H1 (cell line): ENCODE measurements around the gene IL1RAPL1. TPM values are rescaled to one million over a fixed set of nuclear protein-coding genes. Genes with fewer than 3 reads are reported as not detected.

Experiments
- CTCF ChIA-PET: fragments of 300-600 bp; sonication (Branson Sonifier 250); formaldehyde crosslinking; loops from one replicate; lab custom pipeline; 2021; ENCODE audit not compliant: partially characterized antibody; lab: Charles Lee
- POLR2A ChIA-PET: fragments of 300-600 bp; sonication (Branson Sonifier 250); formaldehyde crosslinking; loops from one replicate; lab custom pipeline; 2021; ENCODE audit warnings: inconsistent platforms; ENCODE audit not compliant: partially characterized antibody; lab: Charles Lee
- DNase-seq, 2 experiments: peaks; one replicate each; pipeline versions ENCODE4 v3.0.0 to v3.0.0-alpha.2; 2010 to 2022; ENCODE audit warnings: low spot score in 2 of 2, low read depth in 1 of 2, mixed read lengths in 1 of 2
- FAIRE-seq: peaks from 2 replicates; lab custom pipeline; 2011; peaks lifted over from hg19 to GRCh38; lab: Jason Lieb, UNC
- H2AFZ ChIP-seq: 2 replicates; pipeline ENCODE4 v1.8.1; 2012; ENCODE audit warnings: low read length, inconsistent platforms
- H2AK5ac ChIP-seq: 2 replicates; pipeline ENCODE4 v1.6.1; 2013; ENCODE audit warnings: low read depth, low read length
- H2BK120ac ChIP-seq: replicated peaks from 2 replicates; pipeline ENCODE3; 2013; ENCODE audit warnings: low read depth, low read length, inconsistent platforms
- H2BK12ac ChIP-seq: 2 replicates; pipeline ENCODE4 v1.6.1; 2013; ENCODE audit warnings: low read depth, low read length
- H2BK15ac ChIP-seq: 2 replicates; pipeline ENCODE4 v1.6.1; 2013; ENCODE audit warnings: low read length
- H2BK20ac ChIP-seq: 2 replicates; pipeline ENCODE4 v1.6.1; 2013; ENCODE audit warnings: low read length
- H2BK5ac ChIP-seq: 2 replicates; pipeline ENCODE4 v1.6.1; 2013; ENCODE audit warnings: low read depth, low read length
- H3K14ac ChIP-seq: 2 replicates; pipeline ENCODE4 v1.6.1; 2013; ENCODE audit warnings: inconsistent platforms; ENCODE audit not compliant: insufficient read length
- H3K18ac ChIP-seq: 2 replicates; pipeline ENCODE4 v1.6.1; 2013; ENCODE audit warnings: low read length; ENCODE audit errors: extremely low read depth
- H3K23ac ChIP-seq: 2 replicates; pipeline ENCODE4 v1.6.1; 2013; ENCODE audit warnings: inconsistent platforms; ENCODE audit not compliant: insufficient read length
- H3K23me2 ChIP-seq: 2 replicates; pipeline ENCODE4 v1.6.1; 2013; ENCODE audit warnings: low read depth, low read length
- H3K27ac ChIP-seq: 2 replicates; pipeline ENCODE4 v1.6.1; 2011; ENCODE audit warnings: low read depth, low read length, inconsistent platforms
- H3K27me3 ChIP-seq, 4 experiments: replicated peaks in 1 of 4; 1 replicate in 1 of 4; 2 replicates in 3 of 4; pipeline versions ENCODE4 v1.6.1 to v1.8.1; 2011 to 2013; ENCODE audit warnings: low read length in 3 of 4, mild to moderate bottlenecking in 3 of 4, inconsistent platforms in 2 of 4, mixed read lengths in 2 of 4, moderate library complexity in 1 of 4; ENCODE audit not compliant: control insufficient read depth in 3 of 4, insufficient read depth in 3 of 4; ENCODE audit errors: extremely low read depth in 1 of 4
- H3K36me3 ChIP-seq, 4 experiments: 2 replicates each; pipeline versions ENCODE4 v1.6.1 to v1.8.1; 2011 to 2013; ENCODE audit warnings: mild to moderate bottlenecking in 4 of 4, low read length in 3 of 4, moderate library complexity in 2 of 4, control low read depth in 1 of 4, inconsistent platforms in 1 of 4; ENCODE audit not compliant: insufficient read depth in 4 of 4, control insufficient read depth in 2 of 4
- H3K4ac ChIP-seq: replicated peaks from 2 replicates; pipeline ENCODE3; 2013; ENCODE audit warnings: low read length, low read depth, mixed read lengths, inconsistent platforms; ENCODE audit not compliant: insufficient read length
- H3K4me1 ChIP-seq, 4 experiments: replicated peaks in 1 of 4; 1 replicate in 1 of 4; 2 replicates in 3 of 4; pipeline versions ENCODE4 v1.6.1 to v1.8.1; 2011 to 2013; ENCODE audit warnings: low read length in 3 of 4, inconsistent platforms in 2 of 4, mixed read lengths in 1 of 4; ENCODE audit not compliant: insufficient read depth in 4 of 4, control insufficient read depth in 3 of 4
- H3K4me2 ChIP-seq, 2 experiments: 2 replicates each; pipeline versions ENCODE4 v1.6.1 to v1.8.1; 2011 to 2013; ENCODE audit warnings: low read depth in 2 of 2, low read length in 2 of 2, control low read depth in 1 of 2, inconsistent platforms in 1 of 2, mild to moderate bottlenecking in 1 of 2; ENCODE audit not compliant: insufficient read depth in 1 of 2
- H3K4me3 ChIP-seq, 4 experiments: fragments of 200-600, 300-600 bp in 1 of 4; sonication (generic), shearing (Covaris generic), sonication (Bioruptor Twin) in 1 of 4; 2 replicates each; pipeline versions ENCODE4 v1.5.1 to v1.8.1; 2011 to 2016; ENCODE audit warnings: low read length in 4 of 4, low read depth in 3 of 4, control low read depth in 2 of 4, inconsistent platforms in 2 of 4, mild to moderate bottlenecking in 2 of 4, mixed read lengths in 1 of 4, moderate library complexity in 1 of 4; ENCODE audit not compliant: insufficient read depth in 2 of 4; ENCODE audit errors: extremely low read depth in 1 of 4
- H3K56ac ChIP-seq: replicated peaks from 2 replicates; pipeline ENCODE3; 2013; ENCODE audit warnings: low read depth, mild to moderate bottlenecking, mixed read lengths, low read length, inconsistent platforms; ENCODE audit not compliant: insufficient read length
- H3K79me1 ChIP-seq: 2 replicates; pipeline ENCODE4 v1.6.1; 2013; ENCODE audit warnings: low read depth, low read length, control low read depth
- H3K79me2 ChIP-seq, 2 experiments: 2 replicates each; pipeline versions ENCODE4 v1.6.1 to v1.8.1; 2012 to 2013; ENCODE audit warnings: low read length in 2 of 2, mild to moderate bottlenecking in 2 of 2, inconsistent platforms in 1 of 2; ENCODE audit not compliant: insufficient read depth in 2 of 2, control insufficient read depth in 1 of 2
- H3K9ac ChIP-seq, 4 experiments: replicated peaks in 1 of 4; 1 replicate in 1 of 4; 2 replicates in 3 of 4; pipeline versions ENCODE4 v1.6.1 to v1.8.1; 2011 to 2013; ENCODE audit warnings: low read depth in 3 of 4, low read length in 3 of 4, control low read depth in 2 of 4, mild to moderate bottlenecking in 2 of 4, moderate library complexity in 2 of 4, inconsistent platforms in 1 of 4; ENCODE audit errors: extremely low read depth in 1 of 4
- H3K9me3 ChIP-seq, 2 experiments: 2 replicates each; pipeline versions ENCODE4 v1.6.1 to v1.8.1; 2012 to 2013; ENCODE audit warnings: mild to moderate bottlenecking in 2 of 2, moderate library complexity in 2 of 2, control low read depth in 1 of 2, inconsistent platforms in 1 of 2, low read depth in 1 of 2, low read length in 1 of 2, mixed read lengths in 1 of 2; ENCODE audit not compliant: insufficient read depth in 2 of 2
- H4K20me1 ChIP-seq, 2 experiments: replicated peaks in 1 of 2; 2 replicates each; pipeline versions ENCODE3 to v1.8.1; 2011 to 2013; ENCODE audit warnings: inconsistent platforms in 2 of 2, low read length in 2 of 2, mild to moderate bottlenecking in 1 of 2; ENCODE audit not compliant: insufficient read depth in 2 of 2, control insufficient read depth in 1 of 2
- H4K5ac ChIP-seq: 2 replicates; pipeline ENCODE4 v1.6.1; 2013; ENCODE audit warnings: low read length, low read depth, mixed read lengths, inconsistent platforms; ENCODE audit not compliant: insufficient read length
- H4K8ac ChIP-seq: 2 replicates; pipeline ENCODE4 v1.8.0; 2013; ENCODE audit warnings: mild to moderate bottlenecking, moderate library complexity, low read length, inconsistent platforms; ENCODE audit not compliant: insufficient read depth; ENCODE audit errors: extremely low read depth
- H4K91ac ChIP-seq: replicated peaks from 2 replicates; pipeline ENCODE3; 2013; ENCODE audit warnings: low read length, mixed read lengths, inconsistent platforms; ENCODE audit not compliant: insufficient read length
- BACH1 ChIP-seq: IDR thresholded peaks from 2 replicates; pipeline ENCODE4 v1.6.1; 2012; ENCODE audit warnings: low read length, improper control_type of control experiment
- WGBS, 2 experiments: shearing (Covaris generic) in 1 of 2; methylation state at CpG; one replicate each; pipeline versions ENCODE4 v1.1.6 to v1.1.7; 2013 to 2015; ENCODE audit warnings: low lambda C conversion rate in 2 of 2, mixed read lengths in 2 of 2, inconsistent platforms in 1 of 2, low coverage in 1 of 2, missing lambda C conversion rate in 1 of 2; ENCODE audit not compliant: insufficient replicate concordance in 2 of 2, insufficient coverage in 1 of 2, insufficient read length in 1 of 2; ENCODE audit errors: extremely low coverage in 1 of 2, missing lambda C conversion rate in 1 of 2; 5-methylcytosine and 5-hydroxymethylcytosine counted together
- polyA plus RNA-seq, 7 experiments: library from polyadenylated mRNA; depleted of rRNA in 3 of 7; stranded (reverse) in 5 of 7; unstranded in 2 of 7; fragments of >200 nt in 5 of 7; fragments of 200-250 nt in 2 of 7; gene quantifications; 1 replicate in 5 of 7; 2 replicates in 1 of 7; 4 replicates in 1 of 7; pipeline versions ENCODE4 v1.2.1 to v1.2.3, GENCODE V29; 2011 to 2013; ENCODE audit warnings: missing spikeins in 2 of 7, mixed read lengths in 2 of 7
- total RNA-seq: library from RNA; stranded (reverse); fragmentation: NEBNext Ultra II Directional; extraction: Animal tissue kit (Norgen Biotek cat#: 25700); gene quantifications from 2 replicates; pipeline ENCODE4 v1.2.1, GENCODE V29; 2021

IL1RAPL1 gene
- total and polyA plus RNA-seq, 2 of the 8 experiments (the other 6 are each of a cell fraction or from before 2014, with no cell fraction given) = 0.11 to 0.35 TPM

DNA sequence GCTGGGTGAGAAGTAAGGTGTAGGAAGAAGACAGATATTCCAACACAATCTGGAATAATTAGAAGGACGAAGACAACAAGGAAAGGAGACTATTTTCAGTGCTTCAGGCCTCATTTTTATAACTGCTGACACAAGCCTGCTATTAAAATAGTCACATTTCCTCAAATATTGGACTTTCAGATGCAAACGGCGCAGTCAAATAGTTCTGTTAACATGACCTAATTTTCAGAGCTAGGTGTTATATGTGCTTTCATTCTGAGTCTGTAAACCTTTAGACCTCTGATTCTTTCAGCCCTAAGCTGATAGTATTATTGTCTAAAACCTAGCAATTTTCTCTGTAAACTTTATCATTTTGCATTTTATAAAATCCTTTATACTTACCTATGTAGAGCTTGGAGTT, 261.5 kb downstream of the IL1RAPL1 start:
- Histone ChIP-seq H3K27ac (no peak overlapping the region), H3K14ac (no peak overlapping the region), H2BK20ac (no peak overlapping the region), H3K4me3 (no peak overlapping the region), H3K79me2 (no peaks in the 10 kb centered on the region), H4K91ac (no peak overlapping the region), H4K20me1 (no peaks in the 10 kb centered on the region), H2BK15ac (no peak overlapping the region), H3K56ac (no peak overlapping the region), H2AK5ac (no peak overlapping the region), H3K79me1 (no peaks in the 10 kb centered on the region), H3K36me3 (no peaks in the 10 kb centered on the region), H3K4ac (no peak overlapping the region), H3K9me3 (no peaks in the 10 kb centered on the region), H3K23me2 (no peaks in the 10 kb centered on the region), H3K9ac (no peak overlapping the region), H4K8ac (no peak overlapping the region), H3K27me3 (no peaks in the 10 kb centered on the region), H2BK5ac (no peak overlapping the region), H2BK12ac (no peak overlapping the region), H3K18ac (no peak overlapping the region), H3K4me2 (no peak overlapping the region), H3K23ac (no peak overlapping the region), H2BK120ac (no peak overlapping the region), H3K4me1 (no peaks in the 10 kb centered on the region; a peak in 1 of 7 replicates), H4K5ac (no peak overlapping the region), H2AFZ (no peak overlapping the region)
- POLR2A ChIA-PET = no interaction called here
- no peak for FAIRE-seq
- WGBS, 2 experiments = 93% methylated on average over 3 of the region's 3 CpGs; no CpG with 5 or more reads in 1 of the 2 experiments
- TF ChIP-seq BACH1 = no peak
- no peak for DNase-seq
- CTCF ChIA-PET = no interaction called here
